Hematopoietic multipotent progenitor cell treated with erythropoietin and hydrocortisone succinate and interleukin-3 and kit ligand, for 15 days (in vitro differentiated cells): ENCODE results near the gene MRPS27.

Experiments used
- DNase-seq: peaks from one replicate; pipeline ENCODE4 v3.0.0-alpha.2; 2015; ENCODE audit warnings: low spot score

MRPS27 gene

GRCh38 chr5:72231991-72232703 lies 87.9 kb downstream of the MRPS27 start:
- peak; percentile 48 for DNase-seq

DNA sequence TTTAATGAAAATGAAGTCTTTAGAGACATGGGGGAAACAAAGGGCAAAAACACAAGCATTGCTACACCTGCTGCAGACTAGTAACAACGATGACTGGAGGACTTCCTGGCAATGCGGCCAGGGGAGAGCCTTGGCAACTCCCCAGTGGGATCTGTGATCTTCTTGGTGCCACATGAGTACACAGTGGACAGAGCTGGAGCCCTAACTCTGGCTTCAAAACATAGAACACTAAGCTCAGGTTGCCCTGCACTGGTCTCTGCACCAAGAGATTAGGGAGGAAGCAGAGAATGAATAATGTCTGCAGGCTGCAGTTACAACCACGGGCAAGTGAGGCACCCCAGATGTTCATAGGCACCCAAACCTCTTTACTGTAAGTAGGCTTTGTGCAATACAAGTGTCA lies 91.1 kb downstream of the MRPS27 start:
- peak; percentile 34 for DNase-seq

DNA sequence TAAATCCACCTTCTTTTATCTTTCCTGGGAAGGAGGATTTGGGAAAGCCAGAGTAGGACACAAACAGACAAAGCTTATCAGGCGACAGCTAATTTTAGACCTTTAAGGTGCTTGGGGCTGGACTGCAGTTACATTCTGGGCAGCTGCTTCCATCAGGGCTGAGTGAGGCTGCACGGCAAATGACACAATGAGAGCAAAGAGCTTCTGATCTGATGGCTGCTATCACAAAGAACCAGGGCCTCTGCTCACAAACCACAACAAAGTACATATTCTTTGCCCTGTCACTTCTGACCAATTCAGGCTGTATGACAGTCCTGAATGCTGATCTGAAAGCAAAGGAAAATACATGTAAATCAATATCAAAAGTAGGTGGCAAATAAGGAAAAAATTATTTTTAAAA lies 93.1 kb downstream of the MRPS27 start:
- no peak for DNase-seq

DNA sequence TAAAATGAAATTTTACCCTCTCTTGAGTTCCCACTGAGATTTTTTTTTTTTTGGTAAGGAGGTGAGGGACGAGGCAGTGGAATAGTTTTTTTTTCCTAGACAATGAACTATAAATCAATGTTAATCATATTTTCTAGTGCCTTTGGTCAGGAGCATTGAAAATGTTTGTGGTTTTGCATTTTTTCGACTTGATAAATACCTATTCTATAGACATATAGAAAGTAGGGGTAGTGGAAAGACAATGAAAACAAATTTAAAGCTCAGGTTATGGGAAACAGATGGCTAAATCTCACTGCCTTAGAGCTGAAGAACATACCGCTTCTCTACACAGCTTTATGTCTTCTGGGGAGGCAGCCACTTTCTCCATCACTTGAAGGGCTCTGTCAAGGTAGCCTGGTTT lies 94.3 kb downstream of the MRPS27 start:
- no peak for DNase-seq

- no peak for DNase-seq
These were observed 95.0 kb downstream of the MRPS27 start for GRCh38 chr5:72224946-72225463.

- no peak for DNase-seq
These were observed 96.7 kb downstream of the MRPS27 start for GRCh38 chr5:72223371-72223770.

DNA sequence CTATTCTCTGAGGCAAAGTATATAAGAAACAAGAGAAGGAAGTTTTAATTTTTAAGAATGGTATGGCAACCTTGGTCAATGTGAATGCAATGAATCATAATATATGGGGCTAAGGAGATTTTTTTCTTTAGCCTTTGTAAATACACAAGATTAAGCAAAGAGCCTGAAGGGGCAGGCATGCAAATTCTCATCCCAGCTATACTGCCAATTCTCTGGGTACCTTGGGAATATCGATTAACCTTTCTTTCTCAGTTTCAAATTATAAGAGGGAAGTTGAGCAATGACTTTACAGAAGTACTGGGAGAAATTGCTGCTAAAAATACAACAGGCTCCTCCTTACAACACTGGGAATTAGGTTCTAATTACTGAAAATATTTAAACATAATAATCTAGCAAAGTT lies 97.5 kb downstream of the MRPS27 start:
- DNase-seq = no peak

- no peak for DNase-seq
These were observed 98.5 kb downstream of the MRPS27 start for GRCh38 chr5:72221541-72221940.

GRCh38 chr5:72221099-72221498 lies 98.9 kb downstream of the MRPS27 start:
- no peak for DNase-seq

DNA sequence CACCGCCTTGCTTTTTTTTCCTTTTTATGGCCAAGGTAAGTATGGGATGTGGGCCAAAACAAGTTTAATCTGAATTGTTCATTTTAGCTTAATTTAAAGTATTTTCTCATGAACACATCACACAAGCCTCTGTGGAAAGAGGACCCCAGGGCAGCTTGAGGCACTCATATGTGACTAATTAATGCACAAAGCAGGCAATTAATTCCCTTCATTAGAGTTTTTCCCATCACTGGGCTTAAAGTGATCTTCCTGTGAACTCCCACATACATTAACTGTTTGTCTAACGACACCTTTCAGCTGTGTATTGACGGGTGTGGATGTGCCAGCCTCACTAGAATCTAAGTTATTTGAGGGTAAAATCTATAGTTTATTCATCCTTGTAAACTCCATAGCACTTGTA lies 103.3 kb downstream of the MRPS27 start:
- no peak for DNase-seq

DNA sequence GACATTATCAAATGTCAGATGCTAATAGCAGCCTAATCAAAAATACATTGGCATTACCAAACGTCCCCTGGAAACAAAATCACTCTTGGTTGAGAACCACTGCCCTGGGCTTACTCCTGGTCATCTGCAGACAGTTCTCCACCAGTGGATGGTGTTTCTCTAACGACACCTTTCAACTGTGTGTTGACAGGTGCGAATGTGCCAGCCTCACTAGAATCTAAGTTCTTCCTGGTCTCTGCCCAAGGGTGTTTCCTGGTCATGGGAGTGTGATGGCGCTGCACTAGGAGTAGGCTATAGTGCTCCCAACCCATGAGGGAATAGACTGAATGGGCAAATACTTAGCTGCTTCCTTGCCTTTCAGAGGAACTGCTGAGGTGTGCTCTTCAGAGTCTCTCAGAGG lies 105.9 kb downstream of the MRPS27 start:
- no peak for DNase-seq

DNA sequence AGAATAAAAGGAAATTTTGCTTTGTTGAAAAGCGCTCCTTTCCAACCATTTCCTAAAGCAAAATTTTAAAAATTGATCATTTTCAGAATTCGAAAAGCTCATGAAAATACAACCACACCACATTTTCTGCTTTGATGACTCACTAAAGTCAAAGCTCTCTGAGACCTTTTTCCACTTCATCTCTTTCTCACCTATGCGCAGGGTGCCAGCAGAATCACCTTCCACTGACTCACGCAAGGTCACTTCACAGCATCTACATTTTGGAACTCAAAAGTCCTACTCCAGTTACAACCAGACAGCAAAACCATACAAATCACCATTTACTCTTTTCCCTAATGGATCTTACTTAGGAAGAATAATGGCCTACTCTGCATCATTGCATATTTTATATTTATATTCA lies 106.6 kb downstream of the MRPS27 start:
- no peak for DNase-seq

- no peak for DNase-seq
These were observed 107.9 kb downstream of the MRPS27 start for GRCh38 chr5:72212171-72212570.

DNA sequence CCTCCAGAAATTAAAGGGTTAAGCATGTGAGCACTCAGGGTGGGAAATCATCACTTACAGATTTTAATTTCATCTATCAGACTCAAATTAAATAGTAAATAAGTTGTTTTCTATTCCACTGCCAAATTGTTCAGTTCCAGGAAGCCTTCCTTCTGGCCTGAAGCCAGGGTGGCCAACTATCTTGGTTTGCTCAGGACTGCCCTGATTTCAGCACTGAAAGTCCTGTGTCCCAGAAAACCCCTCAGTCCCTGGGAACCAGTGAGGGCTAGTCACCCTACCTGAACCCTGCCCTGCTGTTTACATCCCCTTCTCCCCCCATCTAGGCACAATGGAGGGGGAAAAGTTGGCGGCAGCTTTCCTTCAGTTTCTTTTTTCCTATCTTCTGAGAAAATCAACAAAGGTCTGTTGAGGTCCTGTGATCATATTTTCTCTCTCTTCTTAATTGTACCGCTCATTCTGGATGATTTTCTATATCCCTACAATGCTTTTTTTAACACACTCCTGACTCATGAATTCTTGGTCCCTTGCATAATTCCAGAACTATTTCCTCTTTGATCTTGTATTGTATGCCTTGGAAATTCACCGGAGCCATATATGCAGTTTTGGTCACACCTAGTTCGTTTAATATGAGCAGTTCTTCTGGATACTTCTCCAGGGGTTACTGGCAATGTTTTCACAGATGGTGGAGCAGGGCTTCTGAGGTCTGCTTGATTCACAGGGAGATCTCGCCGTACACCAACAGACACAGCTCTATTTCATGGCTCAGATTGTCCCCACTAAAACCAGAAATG lies 109.0 kb downstream of the MRPS27 start:
- peak; percentile 10 for DNase-seq

- DNase-seq = no peak
These were observed 110.6 kb downstream of the MRPS27 start for GRCh38 chr5:72209147-72210115.

DNA sequence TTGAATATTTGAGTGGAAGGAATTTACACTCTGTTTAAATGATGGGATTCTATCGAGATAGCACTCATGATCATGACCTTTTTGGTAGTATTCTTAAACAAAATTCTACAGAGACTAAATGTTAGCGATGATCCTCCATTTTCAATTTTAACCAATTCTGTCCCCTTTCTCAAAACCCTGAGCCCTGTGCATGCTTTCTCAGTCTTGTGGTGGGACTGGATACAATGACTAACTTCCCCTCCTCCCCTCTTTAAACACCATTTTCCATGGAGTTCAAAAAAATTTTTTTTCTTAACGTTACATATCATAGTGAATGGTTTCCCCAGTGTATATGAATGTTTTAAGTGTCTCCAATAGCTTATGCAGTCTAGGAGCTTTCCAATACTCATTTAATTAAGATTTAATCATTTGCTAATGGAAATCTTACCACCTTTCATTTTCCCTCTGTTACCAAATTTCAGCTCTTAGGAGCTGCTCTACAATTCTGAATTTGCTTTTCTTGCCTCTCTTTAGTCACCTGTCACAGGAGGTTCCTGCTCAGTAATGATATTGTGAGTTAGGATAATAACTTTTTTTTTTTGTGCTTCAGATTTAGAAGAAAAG lies 111.6 kb downstream of the MRPS27 start:
- DNase-seq = no peak

GRCh38 chr5:72206994-72207393 lies 113.0 kb downstream of the MRPS27 start:
- DNase-seq = no peak

DNA sequence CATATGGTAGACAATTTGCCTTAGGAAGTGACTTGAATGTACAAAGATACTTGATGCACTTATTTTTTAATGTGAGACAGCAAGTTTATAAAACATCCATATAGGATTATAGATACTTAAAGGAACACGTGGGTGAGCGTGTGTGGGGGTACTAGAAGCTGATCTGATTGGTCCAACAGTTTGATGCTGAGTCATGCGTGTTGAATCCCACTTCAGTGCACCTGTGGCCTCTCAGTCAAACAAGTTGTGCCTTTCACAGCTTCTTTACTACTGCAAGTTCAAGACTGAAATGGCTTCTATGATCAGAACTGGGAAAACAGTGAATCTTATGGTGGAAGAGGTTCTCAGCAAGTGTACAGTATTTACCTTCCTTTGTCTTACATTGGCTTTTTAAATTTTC lies 113.9 kb downstream of the MRPS27 start:
- no peak for DNase-seq

DNA sequence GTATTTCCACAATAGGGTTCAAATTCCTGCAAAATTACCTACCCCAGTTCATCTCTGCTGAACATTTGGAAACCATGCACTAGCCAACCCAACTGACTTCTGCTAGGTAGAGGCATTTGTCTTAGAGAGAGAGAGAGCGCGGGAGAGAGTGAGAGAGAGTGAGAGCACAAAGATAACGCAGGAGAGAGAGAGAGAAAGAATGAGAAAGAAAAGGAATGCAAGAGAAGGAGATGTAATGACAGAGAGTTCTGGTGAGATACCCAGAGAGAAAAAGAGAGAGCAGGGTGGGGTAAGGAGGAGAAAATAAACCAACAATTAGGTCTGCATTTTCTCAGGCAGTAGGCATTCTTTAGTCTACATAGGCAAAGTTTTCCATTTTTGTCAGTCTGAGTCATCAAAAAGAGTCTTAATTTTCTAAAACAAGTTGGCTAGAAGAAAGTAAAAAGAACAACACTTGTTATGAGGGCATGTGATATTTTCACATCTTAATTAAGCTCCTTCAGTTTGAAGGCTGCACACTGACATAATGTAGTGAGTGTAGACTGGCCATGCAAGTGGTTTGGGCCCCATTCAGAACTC lies 114.5 kb downstream of the MRPS27 start:
- no peak for DNase-seq

DNA sequence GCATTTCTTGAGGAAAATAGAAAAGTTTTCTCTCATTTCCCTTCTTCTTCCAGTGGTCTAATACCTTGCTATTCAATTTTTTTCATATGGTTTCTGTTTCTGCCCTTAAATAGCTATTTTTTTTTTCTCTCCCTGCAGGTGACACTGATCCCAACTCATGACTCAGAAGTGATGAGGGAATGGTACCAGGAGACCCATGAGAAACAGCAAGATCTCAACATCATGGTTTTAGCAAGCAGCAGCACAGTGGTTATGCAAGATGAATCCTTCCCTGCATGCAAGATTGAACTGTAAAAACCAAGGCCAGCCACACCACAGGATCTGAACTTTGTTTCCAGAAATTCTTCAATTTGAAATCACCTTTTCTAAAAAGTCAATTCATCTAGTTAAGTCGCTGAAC lies 115.1 kb downstream of the MRPS27 start:
- DNase-seq = no peak

DNA sequence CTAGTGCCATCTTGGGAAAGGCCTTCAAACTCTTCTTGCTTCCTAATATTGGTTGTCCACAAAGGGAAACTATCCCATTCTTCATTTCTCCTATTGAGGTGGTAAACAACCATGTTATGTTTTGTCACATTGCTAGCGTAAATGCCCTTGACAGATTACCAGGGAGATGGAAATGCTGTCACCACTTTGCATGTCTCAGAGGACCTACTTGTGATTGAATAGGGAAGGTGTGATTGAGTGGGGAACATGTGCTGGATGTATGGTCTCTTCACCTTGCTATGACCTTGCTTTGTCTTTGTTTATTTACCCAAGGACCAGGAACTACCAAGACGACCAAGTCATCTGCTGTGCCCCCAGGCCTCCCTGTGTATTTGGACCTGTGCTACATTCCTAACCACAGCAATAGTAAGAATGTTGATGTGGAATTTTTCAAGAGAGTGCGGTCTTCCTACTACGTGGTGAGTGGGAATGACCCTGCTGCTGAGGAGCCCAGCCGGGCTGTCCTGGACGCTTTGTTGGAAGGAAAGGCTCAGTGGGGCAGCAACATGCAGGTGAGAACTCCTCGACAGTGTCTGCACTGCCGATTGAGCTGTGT lies 116.7 kb downstream of the MRPS27 start:
- DNase-seq = no peak
